H7 (cell line): Measurements from ENCODE around the gene HDAC11. TPM values are rescaled to one million over a fixed set of nuclear protein-coding genes. Genes with fewer than 3 reads are reported as not detected.
A peak's percentile ranks its signal among the peaks of the same experiment; 100 is the strongest.
"Not testable (repeated sequence)": the region's sequence is repeated elsewhere in the genome, so short reads cannot be mapped to it uniquely, and the experiment has no call there.

Experiments used
- DNase-seq: peaks from one replicate; pipeline ENCODE4 v3.0.0; 2012
- H3K27me3 ChIP-seq: 2 replicates; pipeline ENCODE4 v1.6.0; 2011; ENCODE audit warnings: mild to moderate bottlenecking, low read length; ENCODE audit not compliant: control insufficient read depth, insufficient read depth
- H3K36me3 ChIP-seq: replicated peaks from 2 replicates; pipeline ENCODE4 v1.5.1; 2011; ENCODE audit warnings: low read length; ENCODE audit not compliant: control insufficient read depth, insufficient read depth
- H3K4me3 ChIP-seq: 2 replicates; pipeline ENCODE4 v1.5.1; 2011; ENCODE audit warnings: low read depth, mild to moderate bottlenecking, control low read depth, low read length, moderate library complexity; ENCODE audit not compliant: insufficient read depth
- total RNA-seq: library from RNA; depleted of rRNA; stranded (reverse); fragments of >200 nt; shearing (Covaris generic); gene quantifications from 2 replicates; pipeline ENCODE4 v1.2.3, GENCODE V29; 2014

The HDAC11 gene
- total RNA-seq, 1 experiment from 2014 or later, result 14.7 TPM

DNA sequence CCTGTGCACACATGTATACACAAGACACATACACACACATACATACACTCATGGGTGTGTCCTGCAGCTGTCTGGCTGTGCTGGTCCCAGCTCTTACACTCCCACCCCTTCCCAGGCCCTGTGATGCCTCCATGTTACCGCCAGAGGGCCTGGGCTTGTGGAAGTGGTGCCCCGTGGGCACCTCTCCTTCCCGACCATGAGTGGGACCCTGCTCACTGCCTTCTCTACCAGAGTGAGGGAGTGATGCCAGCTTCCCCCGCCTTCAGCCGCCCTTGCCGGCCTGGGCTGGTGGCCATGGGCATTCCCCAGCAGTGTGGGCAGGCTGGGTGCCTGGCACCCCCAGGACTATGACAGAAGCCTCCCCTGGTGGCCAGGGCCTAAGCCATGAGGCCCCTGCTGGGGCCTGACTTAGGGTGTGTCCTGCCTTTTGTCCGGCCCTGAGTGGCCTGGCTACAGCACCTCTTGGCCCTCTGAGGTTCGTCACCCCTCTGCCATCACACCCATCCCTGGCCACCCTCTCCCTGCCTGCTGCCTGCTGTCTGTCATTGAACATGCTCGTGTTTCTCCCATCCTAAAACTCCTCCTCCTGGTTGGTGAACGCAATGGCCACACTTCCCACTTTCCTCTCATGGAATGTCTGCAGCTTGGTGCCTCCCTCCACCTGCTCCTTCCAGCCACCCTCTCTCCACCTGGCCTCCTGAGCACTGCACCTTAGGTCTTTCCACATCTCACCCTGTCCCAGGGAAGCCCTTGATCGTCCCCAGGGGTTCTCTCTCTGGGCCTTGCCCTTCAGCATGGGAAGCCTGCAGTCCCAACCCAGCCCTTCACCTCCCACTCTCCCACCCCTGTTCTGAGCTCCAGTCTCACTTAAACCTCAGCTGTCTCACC is 14.6 kb downstream of the HDAC11 start:
- H3K36me3 ChIP-seq, result no peaks in the 10 kb centered on the region; the same call in 1 of the 2 replicates
- H3K27me3 ChIP-seq, result no peaks in the 10 kb centered on the region
- peak; percentile 78 for DNase-seq

GRCh38 chr3:13495351-13495813 is 15.3 kb downstream of the HDAC11 start:
- no peak for DNase-seq
- no peak overlapping the region for H3K4me3 ChIP-seq
- no peaks in the 10 kb centered on the region; the same call in 1 of the 2 replicates for H3K36me3 ChIP-seq
- H3K27me3 ChIP-seq, result no peaks in the 10 kb centered on the region

More for the DNA sequence above, 14.6 kb downstream of the HDAC11 start:
- H3K4me3 ChIP-seq, result no peak overlapping the region

DNA sequence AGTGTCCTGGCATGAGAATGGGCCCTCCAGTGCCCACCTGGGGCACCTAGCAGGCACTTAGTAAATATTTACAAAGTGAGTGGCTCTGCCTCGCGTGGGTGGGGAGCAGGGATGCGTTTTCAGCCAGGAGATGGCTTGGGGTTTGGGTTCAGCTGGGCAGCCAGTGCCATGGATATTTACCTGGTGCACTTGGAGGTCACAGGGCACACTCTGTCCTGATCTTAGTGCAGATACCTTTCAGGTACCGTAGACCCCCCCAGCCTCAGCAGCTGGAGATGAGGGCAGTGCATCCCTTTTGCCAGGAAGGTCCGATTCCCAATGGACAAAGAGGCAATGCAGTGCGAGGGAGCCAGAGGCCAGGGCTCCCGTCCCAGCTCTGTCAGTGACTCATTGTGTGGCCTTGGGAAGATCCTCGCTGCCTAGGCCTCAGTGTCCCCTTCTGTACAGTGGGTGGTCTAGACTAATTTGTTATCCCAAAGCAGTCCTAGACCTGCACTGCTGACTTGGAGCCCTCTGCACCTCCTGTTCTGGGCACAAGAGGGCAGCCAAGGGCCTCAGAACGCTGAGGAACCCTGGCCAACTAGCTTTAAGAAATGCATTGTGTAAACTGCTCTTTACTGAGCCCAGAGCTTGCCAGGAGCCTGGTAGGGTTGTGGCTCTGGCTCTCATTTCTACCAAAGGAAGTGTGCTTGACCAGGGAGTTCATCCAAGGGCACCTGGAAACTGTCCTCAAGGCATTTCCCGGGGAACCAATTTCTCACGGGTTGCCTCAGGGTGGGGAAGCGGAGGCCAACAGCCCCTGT is 16.0 kb downstream of the HDAC11 start:
- peak; percentile 85 for DNase-seq
- H3K27me3 ChIP-seq, result no peaks in the 10 kb centered on the region
- H3K4me3 ChIP-seq, result no peak overlapping the region
- H3K36me3 ChIP-seq, result no peaks in the 10 kb centered on the region; the same call in 1 of the 2 replicates

GRCh38 chr3:13496879-13497278 is 16.8 kb downstream of the HDAC11 start:
- no peak for DNase-seq
- Histone ChIP-seq H3K4me3 (no peak overlapping the region), H3K27me3 (no peaks in the 10 kb centered on the region), H3K36me3 (no peaks in the 10 kb centered on the region; the same call in 1 of the 2 replicates)

GRCh38 chr3:13497386-13497785 is 17.3 kb downstream of the HDAC11 start:
- no peaks in the 10 kb centered on the region; the same call in 1 of the 2 replicates for H3K36me3 ChIP-seq
- no peak for DNase-seq
- H3K27me3 ChIP-seq, result no peaks in the 10 kb centered on the region
- no peak overlapping the region for H3K4me3 ChIP-seq

- H3K4me3 ChIP-seq, result no peak overlapping the region
- no peak for DNase-seq
- no peaks in the 10 kb centered on the region; the same call in 1 of the 2 replicates for H3K36me3 ChIP-seq
- H3K27me3 ChIP-seq, result no peaks in the 10 kb centered on the region
Measured at GRCh38 chr3:13498354-13499060, 18.4 kb downstream of the HDAC11 start.

GRCh38 chr3:13499246-13499645 is 19.1 kb downstream of the HDAC11 start:
- H3K4me3 ChIP-seq, H3K27me3 ChIP-seq, H3K36me3 ChIP-seq, DNase-seq: not testable (repeated sequence)

- peak; percentile 94 for DNase-seq
- Histone ChIP-seq H3K36me3 (no peaks in the 10 kb centered on the region; the same call in 1 of the 2 replicates), H3K27me3 (no peaks in the 10 kb centered on the region), H3K4me3 (no peak overlapping the region)
Measured at GRCh38 chr3:13500133-13500885, 20.2 kb downstream of the HDAC11 start.

- Histone ChIP-seq H3K4me3 (no peak overlapping the region), H3K27me3 (no peaks in the 10 kb centered on the region), H3K36me3 (no peaks in the 10 kb centered on the region; the same call in 1 of the 2 replicates)
- no peak for DNase-seq
Measured at GRCh38 chr3:13501056-13501455, 20.9 kb downstream of the HDAC11 start.

- no peak overlapping the region for H3K4me3 ChIP-seq
- H3K36me3 ChIP-seq, result no peaks in the 10 kb centered on the region; the same call in 1 of the 2 replicates
- DNase-seq, result no peak
- H3K27me3 ChIP-seq, result no peaks in the 10 kb centered on the region
Measured at GRCh38 chr3:13501521-13501920, 21.4 kb downstream of the HDAC11 start.

DNA sequence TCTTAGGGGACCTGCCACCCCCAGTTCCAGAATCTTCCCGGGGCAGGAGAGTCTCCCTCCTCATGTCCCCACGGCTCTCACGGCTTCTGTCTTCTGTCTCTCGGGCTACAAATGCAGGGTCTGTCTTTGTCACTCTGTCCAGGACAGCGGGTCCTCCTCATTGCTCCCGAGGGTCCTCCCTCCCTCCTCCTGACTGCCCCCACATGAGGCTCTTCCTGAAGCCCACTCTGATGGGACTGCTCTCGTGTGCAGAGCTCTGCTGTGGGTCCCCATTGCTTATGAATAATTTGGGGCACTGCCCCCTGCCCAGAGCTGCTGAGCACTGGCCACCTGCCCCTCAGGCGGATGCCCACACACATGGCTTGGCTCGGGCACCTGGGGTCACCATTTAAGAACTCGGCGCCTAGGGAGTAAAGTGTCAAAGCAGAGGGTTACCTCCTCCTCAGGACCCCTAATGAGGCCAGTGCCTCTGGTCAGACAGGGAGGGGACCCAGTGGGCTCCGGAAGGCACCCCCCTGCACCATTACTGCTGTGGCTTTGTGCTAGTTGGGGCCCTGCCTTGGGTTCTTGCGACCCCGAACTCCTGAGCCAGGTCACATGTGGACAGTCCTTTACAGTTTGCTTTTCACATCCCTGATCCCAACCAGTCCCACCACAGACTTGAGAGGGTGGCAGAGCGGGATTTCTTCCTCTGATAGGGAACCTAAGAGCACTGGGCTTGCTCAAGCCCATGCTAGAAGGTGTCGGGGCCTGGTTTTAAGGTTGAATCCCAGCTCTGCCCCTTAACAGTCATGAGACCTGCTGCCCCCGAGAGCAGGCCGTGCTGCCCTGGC is 22.1 kb downstream of the HDAC11 start:
- no peak for DNase-seq
- H3K27me3 ChIP-seq, result no peaks in the 10 kb centered on the region
- no peaks in the 10 kb centered on the region; the same call in 1 of the 2 replicates for H3K36me3 ChIP-seq
- no peak overlapping the region for H3K4me3 ChIP-seq

DNA sequence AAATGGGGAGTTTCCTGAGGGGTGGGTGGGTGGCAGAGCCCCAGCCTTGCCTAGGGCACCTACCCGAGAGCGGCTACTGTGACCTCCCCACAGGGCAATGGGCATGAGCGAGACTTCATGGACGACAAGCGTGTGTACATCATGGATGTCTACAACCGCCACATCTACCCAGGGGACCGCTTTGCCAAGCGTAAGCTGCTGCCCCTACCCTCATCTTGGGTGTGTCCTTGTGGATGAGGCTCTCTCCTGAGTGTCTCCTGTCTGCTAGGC is 22.6 kb downstream of the HDAC11 start:
- Histone ChIP-seq H3K27me3 (no peaks in the 10 kb centered on the region), H3K4me3 (no peak overlapping the region), H3K36me3 (no peaks in the 10 kb centered on the region; the same call in 1 of the 2 replicates)
- no peak for DNase-seq

DNA sequence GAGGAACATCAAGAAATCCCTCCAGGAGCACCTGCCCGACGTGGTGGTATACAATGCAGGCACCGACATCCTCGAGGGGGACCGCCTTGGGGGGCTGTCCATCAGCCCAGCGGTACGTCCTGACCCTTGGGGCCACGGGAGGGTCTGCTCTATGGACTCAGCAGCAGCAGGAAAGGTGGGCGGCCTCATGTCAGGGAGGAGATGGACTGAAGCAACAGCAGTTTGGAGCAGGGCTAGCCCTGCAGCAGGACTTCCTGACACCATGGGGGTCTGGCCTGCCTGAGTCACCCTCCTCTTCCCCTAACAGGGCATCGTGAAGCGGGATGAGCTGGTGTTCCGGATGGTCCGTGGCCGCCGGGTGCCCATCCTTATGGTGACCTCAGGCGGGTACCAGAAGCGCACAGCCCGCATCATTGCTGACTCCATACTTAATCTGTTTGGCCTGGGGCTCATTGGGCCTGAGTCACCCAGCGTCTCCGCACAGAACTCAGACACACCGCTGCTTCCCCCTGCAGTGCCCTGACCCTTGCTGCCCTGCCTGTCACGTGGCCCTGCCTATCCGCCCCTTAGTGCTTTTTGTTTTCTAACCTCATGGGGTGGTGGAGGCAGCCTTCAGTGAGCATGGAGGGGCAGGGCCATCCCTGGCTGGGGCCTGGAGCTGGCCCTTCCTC is 24.2 kb downstream of the HDAC11 start:
- DNase-seq, result no peak
- Histone ChIP-seq H3K27me3 (no peaks in the 10 kb centered on the region), H3K36me3 (no peaks in the 10 kb centered on the region; the same call in 1 of the 2 replicates), H3K4me3 (no peak overlapping the region)
